GM12801 (cell line): Measurements from ENCODE around the gene TMEM185A.
"Not testable (repeated sequence)": the region's sequence is repeated elsewhere in the genome, so short reads cannot be mapped to it uniquely, and the experiment has no call there.

Source experiments
- TF ChIP-seq, protein P1 (sequence below): IDR thresholded peaks from one replicate; pipeline ENCODE4 v1.5.1; 2011; ENCODE audit warnings: control low read depth; ENCODE audit not compliant: insufficient read length; ENCODE audit errors: extremely low read depth

TMEM185A gene

DNA sequence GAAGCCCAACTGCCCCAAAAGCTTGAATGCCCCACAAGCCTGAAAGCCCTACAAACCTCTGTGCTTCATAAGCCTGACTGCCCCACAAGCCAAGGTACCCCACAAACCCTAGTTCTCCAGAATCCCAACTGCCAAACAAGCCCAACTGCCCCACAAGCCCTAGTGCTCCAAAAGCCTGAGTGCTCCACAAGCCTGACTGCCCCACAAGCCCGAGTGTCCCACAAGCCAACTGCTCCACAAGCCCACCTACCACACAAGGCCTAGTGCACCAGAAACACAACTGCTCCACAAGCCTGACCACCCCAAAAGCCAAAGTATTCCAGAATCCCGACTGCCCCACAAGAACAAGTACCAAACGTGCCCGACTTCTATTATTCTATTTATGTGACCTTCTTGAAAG lies 68.2 kb downstream of the TMEM185A start:
- TF ChIP-seq, protein P1, sequence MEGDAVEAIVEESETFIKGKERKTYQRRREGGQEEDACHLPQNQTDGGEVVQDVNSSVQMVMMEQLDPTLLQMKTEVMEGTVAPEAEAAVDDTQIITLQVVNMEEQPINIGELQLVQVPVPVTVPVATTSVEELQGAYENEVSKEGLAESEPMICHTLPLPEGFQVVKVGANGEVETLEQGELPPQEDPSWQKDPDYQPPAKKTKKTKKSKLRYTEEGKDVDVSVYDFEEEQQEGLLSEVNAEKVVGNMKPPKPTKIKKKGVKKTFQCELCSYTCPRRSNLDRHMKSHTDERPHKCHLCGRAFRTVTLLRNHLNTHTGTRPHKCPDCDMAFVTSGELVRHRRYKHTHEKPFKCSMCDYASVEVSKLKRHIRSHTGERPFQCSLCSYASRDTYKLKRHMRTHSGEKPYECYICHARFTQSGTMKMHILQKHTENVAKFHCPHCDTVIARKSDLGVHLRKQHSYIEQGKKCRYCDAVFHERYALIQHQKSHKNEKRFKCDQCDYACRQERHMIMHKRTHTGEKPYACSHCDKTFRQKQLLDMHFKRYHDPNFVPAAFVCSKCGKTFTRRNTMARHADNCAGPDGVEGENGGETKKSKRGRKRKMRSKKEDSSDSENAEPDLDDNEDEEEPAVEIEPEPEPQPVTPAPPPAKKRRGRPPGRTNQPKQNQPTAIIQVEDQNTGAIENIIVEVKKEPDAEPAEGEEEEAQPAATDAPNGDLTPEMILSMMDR = no peak

DNA sequence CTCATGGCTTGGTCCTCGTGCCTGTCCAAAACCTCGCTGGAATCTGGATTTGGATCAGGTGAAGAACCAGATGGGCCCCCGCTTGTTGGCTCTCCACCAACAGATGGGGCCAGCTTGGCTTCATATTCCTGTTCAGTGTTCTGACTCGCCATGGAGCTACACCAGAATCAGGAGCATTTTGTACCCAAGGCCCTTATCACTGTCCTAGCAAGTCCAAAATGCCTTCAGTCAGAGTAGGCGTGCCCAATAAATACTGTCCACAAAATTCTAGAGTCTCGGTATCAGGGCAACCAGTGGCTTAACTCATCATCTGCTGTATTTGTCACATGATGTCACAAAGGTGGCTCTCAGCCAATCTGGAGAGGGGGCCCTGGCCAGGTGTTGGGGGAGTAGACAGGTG lies 81.9 kb downstream of the TMEM185A start, which contains the start of gene HSFX3:
HSFX3 (minus strand) TSS at position 224 of the 400 bp plus-strand sequence; CDS start at position 152, 72 bp downstream.
- TF ChIP-seq, protein P1 = not testable (repeated sequence)
